HG03558 (cell line): ENCODE measurements around the gene HUNK.
"Not testable (repeated sequence)": the region's sequence is repeated elsewhere in the genome, so short reads cannot be mapped to it uniquely, and the experiment has no call there.

Experiments
- ATAC-seq: cut with Tn5 transposase; IDR thresholded peaks from one replicate; pipeline ENCODE4 v1.9.1; 2021; ENCODE audit warnings: moderate number of reproducible peaks; ENCODE audit not compliant: unreplicated experiment; ENCODE audit errors: extremely low read depth

The HUNK gene

DNA sequence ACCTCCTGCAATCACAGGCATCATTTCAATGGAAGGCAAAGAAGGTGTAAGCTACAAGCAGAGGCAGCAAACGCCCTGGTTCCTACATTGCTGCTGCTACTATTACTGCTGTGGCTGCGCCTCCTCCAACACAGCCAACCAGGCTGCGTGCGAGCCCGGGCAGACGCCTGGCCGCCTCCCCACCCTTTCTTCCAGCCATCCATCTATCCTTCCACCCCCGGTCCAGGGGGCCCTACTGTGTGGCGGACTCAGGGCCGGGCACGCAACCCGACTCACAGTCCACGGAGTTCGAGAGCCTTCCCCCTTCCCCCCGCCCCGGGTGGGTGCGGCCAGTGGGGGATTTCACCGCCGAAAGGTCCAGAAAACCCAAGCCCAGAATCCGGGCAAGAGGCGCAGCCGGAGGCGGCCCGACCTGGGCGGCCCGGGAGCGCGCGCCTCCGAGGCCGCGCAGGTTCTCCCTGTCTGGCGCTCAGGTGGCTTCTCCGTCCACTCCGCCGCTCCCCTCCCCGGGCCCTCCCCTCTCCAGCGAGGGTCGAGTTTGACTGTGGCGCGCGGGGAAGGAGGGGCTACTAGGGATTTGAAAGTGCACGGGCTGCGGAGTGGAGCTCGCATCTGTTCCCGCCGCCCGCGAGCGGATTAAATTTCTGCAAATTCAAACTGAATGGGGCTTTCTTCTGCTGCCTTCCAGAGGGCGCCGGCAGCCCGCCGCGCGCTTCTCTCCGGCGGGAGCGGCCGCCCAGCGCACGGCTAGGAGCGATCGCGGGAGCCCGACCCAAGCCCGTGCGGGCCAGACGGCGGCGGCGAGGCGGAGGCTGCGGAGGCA is at the start of gene HUNK:
TSS of gene HUNK (plus strand) at position 569 of the 823 bp plus-strand sequence. CDS start 655 bp downstream, outside the sequence.
- ATAC-seq: no peak

DNA sequence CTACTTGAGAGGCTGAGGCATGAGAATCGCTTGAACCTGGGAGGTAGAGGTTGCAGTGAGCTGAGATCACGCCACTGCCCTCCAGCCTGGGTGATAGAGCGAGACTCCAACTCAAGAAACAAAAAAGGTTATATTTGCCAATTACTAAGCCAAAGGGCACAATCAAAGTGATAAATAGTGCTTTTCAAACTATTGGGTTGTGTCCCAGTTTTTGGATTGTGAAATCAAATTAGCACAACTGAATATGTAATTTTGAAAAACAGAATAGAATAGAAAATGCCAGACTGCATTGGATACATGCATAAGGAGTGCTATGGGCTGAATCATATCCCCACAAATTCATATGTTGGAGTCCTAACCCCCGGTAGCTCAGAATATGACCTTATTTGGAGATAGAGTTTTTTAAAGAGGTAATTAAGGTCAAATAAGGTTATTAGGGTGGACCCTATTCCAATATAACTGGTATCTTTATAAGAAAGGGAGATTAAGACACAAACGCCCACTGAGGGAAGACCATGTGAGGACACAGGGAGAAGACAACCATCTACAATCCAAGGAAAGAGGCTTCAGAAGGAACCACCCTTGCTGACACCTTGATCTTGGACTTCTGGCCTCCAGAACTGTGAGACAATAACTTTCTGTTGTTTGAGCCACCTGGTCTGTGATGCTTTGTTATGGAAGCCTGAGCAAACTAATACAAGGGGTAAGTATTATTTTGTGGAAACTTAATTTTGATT is 42.9 kb upstream of the HUNK start:
- no peak for ATAC-seq

DNA sequence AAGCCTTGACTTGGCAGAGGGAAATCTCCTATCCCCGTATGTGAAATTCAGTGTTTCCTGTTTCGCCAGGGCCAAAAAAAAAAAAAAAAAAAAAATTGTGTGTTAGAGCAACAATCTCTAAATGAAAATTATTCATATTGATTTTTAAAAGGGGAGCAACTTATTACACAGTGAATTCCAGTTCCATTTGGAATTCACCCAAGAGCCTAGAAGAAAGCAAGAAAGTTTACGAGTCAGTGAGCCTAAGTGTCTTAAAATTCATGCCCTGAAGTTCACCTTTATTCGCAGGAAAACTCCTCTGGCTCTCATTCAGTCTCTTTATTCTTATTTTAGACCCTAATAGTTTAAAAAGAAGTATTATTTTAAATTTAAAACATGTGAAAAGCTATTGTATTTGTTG is 42.1 kb upstream of the HUNK start:
- ATAC-seq: no peak

GRCh38 chr21:31837041-31837440 is 35.8 kb upstream of the HUNK start:
- no peak for ATAC-seq

- ATAC-seq: no peak
These were observed 35.0 kb upstream of the HUNK start for GRCh38 chr21:31837618-31838390.

DNA sequence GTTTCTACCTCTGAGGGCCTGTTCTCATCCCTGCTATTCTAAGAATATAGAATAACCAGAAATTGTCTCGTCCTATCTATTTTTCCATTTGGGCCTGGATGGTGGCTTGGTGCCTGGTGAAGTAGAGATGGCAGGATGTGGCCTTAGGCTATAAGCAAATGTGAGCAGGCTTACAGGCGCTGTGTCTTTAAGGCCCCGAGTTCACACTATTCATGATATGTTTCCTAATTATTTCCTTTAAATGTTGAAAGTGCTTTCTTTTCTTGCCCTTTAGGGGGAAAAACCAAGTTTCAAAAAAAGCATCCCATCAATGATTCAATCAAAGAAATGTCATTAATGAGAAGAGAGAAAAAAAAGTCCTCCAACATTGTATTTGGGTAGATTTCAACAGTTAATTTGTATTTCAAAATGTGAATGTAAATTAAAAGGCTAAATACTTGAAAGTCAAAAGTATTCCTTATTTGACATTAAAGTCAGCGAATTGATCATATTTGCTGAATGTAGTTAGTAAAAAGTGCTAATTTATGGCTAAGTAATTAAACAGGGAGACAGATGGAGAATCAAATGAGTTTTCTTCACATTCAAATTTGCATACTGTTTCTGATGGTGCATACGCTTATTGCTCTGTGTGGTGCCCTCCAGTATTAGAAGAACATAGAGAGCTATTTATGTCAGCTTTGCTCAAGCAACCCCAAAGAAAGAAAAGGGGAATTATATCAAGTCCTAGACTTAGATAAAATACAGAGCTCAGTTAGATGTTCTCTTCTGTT is 34.0 kb upstream of the HUNK start:
- ATAC-seq: no peak

- ATAC-seq: no peak
These were observed 28.6 kb upstream of the HUNK start for GRCh38 chr21:31844206-31844605.

- no peak for ATAC-seq
These were observed 27.6 kb upstream of the HUNK start for GRCh38 chr21:31845151-31845729.

DNA sequence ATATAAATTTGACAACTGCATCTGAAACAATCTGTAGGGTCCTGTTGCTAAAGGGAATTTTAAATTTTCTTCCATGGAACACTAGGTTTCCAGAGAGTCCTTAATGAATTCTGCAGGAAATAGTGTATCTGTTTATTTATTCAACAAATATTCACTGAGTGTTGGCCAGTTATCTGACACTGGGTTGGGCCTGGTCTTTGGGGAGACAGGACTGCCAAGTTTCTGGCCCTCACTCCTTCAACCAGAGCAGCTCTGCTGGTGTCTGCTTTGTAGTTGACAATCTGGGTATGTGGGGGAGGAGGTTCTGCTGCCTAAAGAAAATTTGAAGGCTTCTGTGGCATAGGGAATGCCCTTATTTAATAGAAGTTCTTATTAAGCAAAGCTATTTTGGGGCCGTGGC is 26.1 kb upstream of the HUNK start:
- ATAC-seq: no peak

- ATAC-seq: no peak
These were observed 25.1 kb upstream of the HUNK start for GRCh38 chr21:31847761-31848160.

GRCh38 chr21:31848326-31848985 is 24.4 kb upstream of the HUNK start:
- ATAC-seq: no peak

DNA sequence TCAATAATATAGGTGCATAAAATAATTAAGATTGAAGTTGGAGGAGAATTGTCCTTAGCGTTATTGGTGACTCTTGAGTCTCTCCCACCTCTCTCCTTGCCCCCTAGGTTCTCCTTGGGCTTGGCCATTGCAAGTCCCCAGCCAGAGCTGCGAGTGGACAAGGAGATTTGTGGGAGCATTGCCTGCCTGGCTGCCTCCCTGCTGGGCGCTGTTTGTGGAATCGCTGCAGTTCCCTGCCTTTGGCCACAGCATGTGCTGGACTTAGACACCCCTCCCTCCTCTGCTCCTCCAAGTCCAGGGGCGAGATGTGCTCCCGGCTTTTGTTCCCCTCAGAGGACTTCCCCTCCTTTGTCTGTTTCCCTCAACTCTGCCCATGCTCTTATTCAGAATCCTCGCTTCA is 21.9 kb upstream of the HUNK start:
- ATAC-seq: no peak

DNA sequence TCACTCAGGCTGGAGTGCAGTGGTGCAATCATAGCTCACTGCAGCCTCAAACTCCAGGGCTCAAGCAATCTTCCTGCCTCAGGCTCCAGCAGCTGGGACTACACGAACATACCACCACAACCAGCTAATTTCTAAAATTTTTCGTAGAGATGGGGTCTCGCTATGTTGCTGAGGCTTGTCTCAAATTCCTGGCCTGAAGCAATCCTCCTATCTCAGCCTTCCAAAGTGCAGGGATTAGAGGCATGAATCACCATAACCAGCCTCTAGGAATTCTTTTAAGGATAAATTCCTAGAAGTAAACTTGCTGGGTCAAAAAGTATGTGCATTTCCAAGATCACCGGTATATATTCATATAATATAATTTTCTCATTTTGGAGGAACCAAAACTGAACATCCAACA is 17.6 kb upstream of the HUNK start:
- no peak for ATAC-seq

GRCh38 chr21:31857096-31857495 is 15.7 kb upstream of the HUNK start:
- no peak for ATAC-seq

GRCh38 chr21:31857631-31858030 is 15.2 kb upstream of the HUNK start:
- not testable (repeated sequence) for ATAC-seq

GRCh38 chr21:31860851-31861250 is 12.0 kb upstream of the HUNK start:
- ATAC-seq: no peak

DNA sequence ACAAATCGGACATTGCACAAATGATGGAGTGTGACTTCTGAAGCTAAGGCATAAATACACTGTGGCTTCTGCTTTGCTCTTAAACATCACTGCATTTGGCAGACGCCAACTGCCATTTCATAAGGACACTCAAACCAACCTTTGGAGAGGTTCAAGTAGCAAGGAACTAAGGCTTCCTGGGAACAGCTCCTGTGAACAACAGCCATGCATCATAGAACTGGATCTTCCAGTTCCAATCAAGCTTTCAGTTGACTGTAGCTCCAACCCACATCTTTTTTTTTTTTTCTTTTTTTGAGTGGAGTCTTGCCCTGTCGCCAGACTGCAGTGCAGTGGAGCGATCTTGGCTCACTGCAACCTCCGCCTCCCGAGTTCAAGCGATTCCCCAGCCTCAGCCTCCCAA is 10.7 kb upstream of the HUNK start:
- no peak for ATAC-seq

GRCh38 chr21:31865429-31865970 is 7.3 kb upstream of the HUNK start:
- ATAC-seq: no peak

GRCh38 chr21:31866077-31866511 is 6.7 kb upstream of the HUNK start:
- ATAC-seq: no peak
